GM19240 (cell line): Measurements from ENCODE around the gene TNFRSF13B.
"Not testable (repeated sequence)": the region's sequence is repeated elsewhere in the genome, so short reads cannot be mapped to it uniquely, and the experiment has no call there.

Experiments
- DNase-seq: peaks from one replicate; pipeline ENCODE4 v3.0.0; 2011; ENCODE audit warnings: low spot score; ENCODE audit not compliant: insufficient read length

TNFRSF13B gene

DNA sequence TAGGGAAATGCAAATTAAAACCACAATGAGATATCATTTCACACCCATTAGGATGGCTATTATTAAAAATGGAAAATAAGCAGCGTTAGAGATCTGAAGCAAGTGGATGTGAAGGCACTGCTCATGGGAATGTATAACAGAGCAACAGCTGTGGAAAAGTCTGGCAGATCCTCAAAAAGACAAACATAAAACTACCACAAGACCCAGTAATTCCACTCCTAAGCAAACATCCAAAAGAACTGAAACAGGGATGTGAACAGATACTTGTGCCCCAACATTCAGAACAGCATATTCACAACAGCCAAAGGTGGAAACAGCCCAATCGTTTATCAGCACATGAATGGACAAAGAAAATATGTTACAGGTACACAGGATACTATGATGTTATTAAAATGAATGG is 10.9 kb downstream of the TNFRSF13B start:
- DNase-seq, result not testable (repeated sequence)

DNA sequence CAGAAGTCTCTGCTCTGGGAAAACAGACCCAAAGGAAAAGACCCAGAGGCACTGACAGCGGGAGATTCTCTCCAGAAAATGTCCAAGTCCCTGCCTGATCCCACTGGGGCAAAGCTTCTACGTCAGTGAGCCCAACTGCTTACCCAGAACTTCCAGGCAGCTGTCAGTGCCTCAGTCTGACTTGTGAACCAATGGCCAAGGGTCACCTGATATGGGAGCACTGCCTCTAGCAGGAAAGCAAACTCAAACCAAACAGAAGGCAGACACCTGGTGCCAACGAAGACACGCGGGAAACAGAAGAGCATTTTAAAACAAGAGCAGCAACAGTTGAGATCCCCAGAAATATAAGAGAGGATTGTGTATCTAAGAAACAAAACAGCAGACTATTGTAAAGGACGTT is 16.9 kb downstream of the TNFRSF13B start:
- DNase-seq, result not testable (repeated sequence)

DNA sequence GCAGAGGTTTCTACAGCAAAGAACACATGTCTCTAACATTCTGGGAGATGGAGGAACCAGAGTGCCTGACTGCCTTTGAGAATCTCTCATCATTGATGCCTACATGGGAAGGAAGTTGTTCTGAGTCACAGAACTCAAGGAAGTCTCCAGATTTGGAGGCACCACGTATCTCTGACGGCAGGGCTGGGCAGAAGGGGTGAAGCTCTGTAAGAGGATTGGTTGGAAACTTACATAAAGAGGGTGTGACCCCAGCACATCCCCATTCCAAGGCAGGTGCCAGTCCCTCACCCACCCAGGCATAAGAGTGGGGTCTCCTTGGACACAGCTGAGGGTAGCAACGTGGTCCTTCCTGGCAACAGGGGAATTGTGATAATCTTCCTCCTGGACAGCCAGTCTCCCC is 17.4 kb downstream of the TNFRSF13B start:
- DNase-seq, result no peak

DNA sequence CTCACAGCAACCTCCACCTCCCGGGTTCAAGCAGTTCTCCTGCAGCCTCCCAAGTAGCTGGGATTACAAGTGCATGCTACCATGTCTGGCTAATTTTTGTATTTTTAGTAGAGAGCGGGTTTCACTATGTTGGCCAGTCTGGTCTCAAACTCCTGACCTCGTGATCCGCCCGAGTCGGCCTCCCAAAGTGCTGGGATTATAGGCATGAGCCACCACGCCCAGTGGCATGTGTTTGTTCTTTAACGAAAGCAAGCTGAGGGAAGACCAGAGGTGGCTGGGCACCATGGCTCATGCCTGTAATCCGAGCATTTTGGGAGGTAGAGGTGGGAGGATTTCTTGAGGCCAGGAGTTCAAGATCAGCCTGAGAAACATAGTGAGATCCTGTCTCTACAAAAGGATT is 18.1 kb downstream of the TNFRSF13B start:
- no peak for DNase-seq

DNA sequence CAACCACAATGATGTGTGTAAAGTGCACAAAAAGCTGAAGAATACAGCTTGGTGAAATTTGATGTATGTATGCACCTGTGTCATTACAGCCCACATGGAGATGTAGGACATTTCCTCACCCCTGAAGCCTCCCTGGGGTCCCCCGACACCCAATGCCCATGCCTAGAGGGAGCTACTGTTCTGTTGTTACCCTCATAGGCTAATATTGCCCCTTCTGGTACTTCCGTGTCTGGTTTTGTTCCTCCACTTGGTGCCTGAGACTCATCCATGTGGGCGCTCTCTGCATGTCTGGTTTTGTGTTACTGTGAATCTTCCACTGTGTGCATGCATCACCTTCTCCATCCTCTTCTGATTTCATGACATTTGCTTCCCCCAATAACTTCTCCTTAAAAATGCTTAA is 18.6 kb downstream of the TNFRSF13B start:
- no peak for DNase-seq

DNA sequence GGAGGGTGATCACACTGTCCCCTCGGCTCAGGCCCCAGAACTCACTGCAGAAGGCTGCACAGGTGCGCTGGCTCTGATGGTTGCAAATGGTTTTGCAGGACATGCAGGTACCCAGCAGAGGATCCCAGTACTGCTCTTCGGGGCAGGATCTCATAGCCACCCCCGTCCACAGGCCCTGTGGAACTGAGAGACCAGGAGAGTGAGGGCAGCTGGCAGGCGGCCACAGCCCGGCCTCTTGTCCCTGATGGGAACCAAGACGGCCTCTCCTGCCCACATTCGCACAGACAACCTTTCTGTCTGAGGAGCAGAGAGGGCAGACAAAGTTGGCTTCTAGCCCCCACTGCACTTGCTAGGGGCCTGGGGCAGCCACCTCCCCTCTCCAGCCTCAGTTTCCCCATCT is 19.5 kb downstream of the TNFRSF13B start:
- DNase-seq, result no peak

DNA sequence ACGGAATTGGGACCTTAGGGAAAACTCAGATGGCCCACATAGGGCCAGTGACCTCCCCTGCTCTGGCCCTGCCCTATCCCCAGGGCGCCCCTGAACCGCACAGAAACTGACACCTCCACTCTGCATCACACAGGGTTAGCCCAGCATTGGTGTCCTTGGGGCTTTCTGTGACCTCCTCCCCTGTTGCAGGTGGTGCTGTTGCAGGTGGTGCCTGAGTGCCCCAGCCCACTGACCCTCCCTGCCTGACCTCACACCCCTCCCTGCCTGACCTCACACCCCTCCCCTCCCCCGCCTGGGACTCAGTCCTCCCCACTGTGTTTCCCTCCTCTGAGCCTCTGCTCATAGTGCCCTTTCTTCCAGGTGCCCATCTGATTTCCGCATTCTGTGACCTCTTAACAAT is 21.4 kb downstream of the TNFRSF13B start:
- DNase-seq, result no peak

DNA sequence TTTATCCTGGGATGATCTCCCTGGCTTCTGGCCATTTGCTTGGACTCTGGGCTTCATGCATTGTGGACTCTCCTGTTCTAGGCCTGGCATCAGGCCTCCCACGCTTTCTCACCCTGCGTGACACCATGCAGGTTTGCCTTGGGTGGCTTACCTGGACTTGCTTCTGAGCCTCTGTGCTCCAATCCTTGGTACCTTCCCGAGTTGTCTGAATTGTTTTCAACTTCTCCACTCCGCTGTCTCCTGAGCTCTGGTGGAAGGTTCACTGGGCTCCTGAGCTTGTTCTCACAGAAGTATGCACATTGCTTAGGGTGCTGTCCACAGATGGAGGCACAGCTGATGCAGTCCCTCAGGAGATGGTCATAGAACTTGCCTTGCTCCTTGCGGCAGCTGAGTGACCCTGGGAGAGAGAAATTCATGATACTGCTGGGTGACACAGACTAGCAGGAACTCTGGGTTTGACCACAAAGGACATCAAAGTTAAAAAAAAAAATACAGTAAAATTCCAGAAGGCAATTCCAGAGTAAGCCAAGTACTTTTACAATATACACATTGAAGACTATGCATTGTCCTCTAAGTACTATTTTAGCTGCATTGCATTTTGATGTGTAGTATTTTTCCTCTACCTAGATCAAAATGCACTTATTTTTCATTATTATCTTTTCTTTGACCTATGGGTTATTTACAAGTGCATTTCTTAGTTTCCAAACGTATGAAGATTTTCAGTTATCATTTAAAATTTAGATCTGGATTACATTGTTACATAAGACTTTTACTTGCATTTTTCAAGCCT is 23.1 kb downstream of the TNFRSF13B start:
- DNase-seq, result no peak

DNA sequence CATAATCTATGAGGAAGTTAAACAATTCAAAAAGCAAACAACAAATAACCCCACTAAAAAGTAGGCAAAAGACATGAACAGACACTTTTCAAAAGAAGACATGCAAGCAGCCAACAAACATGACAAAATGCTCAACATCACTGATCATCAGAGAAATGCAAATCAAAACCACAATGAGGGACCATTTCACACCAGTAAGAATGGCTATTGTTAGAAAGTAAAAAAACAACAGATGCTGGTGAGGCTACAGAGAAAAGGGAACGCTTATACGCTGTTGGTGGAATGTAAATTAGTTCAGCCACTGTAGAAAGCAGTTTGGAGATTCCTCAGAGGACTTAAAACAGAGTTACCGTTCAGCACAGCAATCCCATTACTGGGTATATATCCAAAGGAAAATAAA is 24.4 kb downstream of the TNFRSF13B start:
- DNase-seq, result no peak

DNA sequence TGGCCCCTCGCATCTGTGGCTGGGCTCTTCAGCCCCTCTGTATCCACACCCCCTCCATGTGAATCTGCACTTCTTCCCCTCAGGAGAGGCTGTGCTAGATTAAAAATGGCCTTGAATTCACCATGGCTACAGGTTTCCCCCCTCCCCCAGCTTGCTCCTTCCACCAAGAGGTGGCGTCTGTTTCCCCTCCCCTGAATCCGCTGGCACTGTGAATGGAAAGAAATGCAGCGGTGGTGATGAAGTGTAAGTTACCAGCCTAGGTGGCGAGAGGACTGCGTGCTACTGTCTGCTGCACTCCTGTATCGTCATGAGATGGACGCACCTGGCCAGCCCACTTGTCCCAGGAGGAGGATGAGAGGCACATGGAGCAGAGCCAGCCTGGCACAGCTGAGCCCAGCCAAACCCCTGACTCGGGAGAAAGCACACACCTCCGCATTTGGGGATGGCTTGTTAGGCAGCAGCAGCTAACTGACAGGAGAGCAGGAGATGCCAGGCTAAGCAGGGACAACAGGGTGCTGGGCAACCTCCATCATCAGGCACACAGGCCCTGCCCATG is 26.2 kb downstream of the TNFRSF13B start:
- no peak for DNase-seq

DNA sequence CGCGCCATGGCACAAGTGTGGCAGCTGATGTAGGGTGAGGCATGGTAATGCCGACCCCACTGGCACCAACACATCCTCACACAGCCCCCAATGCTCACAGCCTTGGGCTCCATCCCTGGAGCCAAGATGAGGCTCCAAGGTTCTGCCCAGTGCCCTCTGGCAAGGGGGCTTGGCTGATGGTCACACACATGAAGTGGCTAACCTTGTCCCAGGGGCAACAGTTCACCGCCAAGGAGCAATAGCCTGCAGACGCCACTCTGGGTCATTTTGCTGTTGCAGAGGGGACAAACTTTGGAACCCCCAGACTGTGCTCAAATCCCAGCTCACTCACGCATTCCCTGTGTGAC is 26.8 kb downstream of the TNFRSF13B start:
- no peak for DNase-seq

DNA sequence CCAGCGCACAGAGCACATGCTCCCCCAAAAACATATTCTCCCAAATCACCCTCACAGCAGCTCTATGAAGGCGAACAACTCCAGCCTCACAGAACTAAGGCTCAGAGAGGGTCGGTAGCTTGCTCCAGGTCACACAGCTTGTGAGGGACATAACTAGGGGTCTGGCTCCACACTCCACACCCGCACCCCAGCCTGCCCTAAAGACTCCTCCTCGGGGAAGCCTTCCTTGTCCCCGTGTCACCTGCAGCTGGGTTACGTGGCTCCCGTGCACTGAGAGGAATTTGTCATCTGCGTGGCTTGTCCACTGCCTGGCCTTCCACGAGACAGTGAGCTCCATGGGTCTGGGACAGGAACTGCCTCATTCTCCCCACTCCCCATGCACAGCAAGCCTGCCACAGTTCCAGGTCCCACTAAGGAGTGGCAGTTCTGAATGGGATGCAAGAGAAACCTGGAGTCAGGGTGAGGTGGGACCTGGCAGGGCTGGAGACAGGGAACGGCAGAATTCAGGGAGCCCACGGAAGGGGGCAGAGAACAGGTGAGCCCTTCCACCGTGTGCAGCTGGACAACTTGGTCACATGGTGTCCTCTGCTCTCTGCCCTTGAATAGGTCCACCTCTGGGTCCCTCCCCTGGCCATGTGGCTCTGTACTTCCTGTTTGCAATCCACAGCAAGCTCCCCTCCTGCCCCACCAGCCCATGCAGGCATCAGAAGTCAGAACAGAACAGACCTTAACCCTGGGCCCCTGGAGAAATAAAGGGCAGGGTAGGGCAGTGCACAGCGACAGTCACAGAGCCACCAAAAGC is 27.4 kb downstream of the TNFRSF13B start:
- DNase-seq, result no peak

DNA sequence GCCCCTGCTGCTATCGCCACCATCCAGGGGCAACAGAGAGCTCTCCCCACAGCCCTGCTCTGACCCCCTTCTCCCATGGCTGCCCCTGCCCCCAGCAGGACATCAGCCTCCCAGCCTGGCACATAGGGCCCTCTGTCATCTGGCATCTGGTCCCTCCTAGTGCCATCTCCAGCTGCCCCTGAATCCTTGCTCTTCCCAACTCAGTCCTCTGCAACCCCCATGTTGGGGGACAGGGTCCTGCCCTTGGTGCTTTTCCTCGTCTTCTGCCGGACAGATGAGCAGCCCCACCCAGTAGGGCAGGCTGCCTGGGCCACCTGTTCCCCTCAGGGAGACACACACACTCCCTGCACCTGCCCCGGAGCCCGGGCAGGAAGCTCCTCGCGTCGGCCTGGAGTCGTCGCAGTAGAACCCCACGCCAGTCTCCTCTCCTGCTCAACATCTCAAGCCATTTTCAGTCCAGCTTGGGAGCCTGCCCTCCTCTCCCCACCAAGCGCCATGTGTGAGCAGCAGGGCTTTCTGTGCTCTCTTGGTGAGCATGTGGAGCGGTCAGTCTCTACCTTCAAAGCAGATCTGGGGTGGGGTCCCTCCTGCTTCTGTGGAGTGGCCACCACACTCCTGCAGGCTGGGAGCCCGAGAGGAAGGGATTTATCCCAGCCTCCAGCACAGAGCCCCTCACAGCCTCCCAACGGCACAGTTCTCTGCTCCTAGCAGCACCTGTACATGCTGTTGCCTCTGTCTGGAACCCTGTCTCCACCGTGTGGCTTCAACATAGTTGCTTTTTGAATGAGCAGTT is 28.2 kb downstream of the TNFRSF13B start:
- no peak for DNase-seq

DNA sequence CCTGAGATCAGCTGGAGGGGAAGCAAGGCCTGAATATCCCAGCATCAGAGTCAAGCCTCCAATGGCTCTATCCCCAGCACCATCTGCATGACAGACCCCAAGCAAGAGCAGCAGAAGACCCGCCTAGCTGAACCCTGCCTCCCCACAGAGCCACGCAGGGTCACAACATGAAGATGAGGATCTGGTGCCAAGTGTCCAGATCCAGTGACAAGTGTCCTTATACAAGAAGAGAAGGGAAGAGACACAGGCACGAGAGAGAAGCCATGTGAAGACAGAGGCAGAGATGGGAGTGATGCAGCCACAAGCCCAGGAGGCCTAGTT is 28.9 kb downstream of the TNFRSF13B start:
- DNase-seq, result no peak

DNA sequence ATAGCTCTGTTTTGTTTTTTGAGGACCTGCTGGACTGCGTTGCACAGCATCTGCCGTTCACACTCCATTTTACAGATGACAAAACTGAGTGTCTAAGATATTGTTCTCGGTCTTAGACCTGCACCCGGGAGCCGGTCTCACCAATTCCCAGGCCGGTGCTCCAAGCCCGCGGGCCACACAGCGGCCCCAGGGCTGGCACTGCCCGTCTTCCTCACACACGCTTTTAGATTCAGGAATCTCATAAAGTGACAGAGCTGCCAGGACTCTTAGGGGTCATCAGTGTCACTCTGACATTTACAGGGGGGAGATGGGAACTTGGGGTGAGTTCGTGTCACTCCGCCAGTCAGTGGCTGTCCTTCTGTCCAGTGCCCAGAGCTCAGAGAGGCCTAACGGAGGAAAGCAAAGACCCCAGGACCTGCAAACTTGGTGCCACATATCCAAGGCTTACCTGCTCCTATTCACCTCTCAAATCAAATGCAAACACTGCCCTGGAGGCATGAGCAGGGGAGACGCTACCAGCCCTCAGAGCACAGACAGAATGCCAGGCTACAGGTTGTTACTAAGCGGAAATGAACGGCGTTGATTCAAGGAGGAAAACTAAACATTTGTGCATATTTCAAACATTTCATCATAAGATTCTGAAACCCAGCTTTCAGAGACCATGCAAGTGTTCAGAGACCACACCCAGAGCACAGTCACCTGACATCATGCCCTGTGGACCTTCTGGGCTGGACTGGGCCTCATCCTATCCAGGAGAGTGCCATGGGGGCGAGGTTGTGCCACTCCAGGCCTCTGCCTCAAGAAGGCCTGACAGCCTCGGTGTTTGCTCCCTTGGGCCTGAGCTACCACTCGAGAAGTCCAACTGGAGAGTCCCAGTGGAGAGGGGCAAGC is 29.5 kb downstream of the TNFRSF13B start:
- DNase-seq, result no peak

DNA sequence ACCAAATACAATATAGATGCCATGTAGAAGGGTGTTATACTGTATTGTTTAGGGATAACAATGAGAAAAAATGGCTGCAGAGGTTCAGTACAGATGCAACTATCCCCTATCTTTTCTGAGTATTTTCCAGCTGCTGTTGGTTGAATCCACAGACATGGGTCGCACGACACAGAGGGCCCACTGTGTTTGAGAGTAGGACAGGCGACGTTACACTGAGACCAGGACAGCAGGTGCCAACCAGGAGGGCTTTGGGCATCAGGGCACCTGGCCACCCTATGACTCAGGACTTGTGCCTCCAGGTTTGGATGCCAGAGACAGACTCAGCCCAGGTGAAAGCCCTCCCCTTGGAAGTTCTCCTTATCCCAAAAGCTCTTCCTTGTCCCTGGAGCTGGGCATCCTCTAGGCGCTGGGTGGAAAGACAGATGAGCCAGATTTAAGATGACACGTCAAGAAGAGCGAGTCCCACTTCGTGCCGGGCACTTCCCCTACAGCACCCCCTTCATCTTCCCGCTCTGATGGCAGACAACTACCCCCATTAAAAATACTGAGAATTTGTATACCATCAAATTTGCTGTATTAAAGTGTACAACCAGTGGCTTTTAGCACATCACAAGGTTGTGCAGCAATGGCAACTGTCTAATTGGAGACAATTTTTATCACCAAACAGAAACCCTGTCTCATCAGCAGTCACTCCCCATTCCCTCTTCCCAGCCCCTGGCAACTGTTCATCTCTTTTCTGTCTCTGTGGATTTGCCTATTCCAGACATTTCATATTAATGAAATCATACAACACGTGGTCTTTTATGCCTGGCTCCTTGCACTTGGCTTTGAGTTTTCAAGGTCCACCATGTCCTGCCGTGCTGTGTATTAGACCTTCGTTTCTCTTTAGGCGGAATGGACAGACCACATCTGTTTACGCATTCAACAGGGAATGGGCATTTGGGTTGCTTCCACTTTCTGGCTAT is 30.6 kb downstream of the TNFRSF13B start:
- DNase-seq, result no peak

DNA sequence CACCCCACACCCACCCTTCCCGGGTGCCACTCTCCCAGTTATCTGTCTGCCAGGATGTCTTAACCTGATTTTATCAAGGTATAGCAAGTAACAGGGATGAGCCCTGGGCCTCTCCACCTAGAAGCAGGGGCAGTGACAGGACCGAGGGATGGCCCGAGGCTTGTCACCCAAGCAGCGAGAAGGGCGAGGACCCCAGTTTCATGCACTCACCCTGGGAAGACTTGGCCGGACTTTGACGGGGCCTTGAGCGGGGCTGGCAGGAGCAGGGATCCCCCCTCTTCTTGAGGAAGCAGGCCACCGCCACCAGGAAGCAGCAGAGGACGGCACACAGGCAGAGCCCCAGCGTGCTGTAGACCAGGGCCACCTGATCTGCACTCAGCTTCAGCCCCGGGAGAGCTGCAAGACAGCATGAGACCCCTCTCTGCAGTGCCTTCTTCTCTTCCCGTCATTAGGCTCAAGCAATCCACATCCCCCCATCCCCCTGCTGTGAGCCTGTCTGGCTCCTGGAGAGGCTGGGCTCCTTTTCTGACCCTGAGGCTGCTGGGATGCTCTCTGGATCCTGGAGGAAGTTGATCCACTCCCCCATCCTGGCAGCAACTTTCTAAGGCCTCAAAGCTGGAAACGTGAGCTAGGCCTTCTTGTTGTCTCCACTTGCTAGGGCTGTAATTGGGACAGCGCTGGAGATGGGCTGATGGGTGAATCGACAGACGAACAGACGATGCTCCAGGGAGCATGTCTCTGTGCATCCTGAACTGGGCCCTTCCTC is 31.6 kb downstream of the TNFRSF13B start:
- DNase-seq, result no peak

DNA sequence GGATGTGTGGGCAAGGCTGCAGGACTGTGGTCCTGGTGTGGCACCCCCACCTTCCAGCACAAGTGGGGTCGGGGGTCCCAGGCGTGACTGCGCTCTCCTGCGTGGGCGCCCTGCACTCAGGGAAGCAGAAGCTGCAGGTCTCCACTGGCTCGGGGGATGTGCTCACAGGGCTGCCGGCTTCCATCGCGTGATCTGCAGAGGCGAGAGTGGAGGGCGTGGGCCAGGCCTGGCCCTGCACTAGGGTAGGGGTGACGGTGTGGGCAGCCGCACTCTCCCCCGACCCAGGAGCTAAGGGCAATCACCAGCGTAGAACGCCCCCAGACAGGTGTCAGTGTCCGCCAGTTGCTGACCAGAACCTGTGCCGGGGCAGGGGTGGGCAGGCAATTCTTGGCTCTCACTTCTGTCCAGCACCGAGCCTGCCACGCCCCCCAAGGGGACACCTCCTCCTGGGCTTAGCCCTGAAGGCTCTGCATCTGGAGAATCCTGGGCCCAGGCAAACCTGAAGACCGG is 32.3 kb downstream of the TNFRSF13B start:
- DNase-seq, result no peak

DNA sequence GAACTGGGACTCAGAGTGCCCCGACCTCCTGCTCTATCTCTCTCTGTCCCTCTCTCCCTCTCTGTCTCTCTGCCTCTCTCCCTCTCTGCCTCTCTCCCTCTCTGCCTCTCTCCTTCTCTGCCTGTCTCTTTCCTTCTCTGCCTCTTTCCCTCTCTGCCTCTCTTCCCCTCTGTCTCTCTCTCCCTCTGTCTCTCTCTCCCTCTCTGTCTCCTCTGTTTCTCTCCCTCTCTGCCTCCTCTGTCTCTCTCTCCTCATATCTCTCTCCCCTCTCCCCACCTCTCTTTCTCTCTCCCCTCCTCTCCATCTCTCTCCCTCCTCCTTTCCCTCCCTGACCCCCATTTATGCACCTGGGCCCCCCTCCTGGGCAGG is 32.7 kb downstream of the TNFRSF13B start:
- DNase-seq, result no peak
